Measurements from ENCODE around the gene ORAI3.

Gene ORAI3

DNA sequence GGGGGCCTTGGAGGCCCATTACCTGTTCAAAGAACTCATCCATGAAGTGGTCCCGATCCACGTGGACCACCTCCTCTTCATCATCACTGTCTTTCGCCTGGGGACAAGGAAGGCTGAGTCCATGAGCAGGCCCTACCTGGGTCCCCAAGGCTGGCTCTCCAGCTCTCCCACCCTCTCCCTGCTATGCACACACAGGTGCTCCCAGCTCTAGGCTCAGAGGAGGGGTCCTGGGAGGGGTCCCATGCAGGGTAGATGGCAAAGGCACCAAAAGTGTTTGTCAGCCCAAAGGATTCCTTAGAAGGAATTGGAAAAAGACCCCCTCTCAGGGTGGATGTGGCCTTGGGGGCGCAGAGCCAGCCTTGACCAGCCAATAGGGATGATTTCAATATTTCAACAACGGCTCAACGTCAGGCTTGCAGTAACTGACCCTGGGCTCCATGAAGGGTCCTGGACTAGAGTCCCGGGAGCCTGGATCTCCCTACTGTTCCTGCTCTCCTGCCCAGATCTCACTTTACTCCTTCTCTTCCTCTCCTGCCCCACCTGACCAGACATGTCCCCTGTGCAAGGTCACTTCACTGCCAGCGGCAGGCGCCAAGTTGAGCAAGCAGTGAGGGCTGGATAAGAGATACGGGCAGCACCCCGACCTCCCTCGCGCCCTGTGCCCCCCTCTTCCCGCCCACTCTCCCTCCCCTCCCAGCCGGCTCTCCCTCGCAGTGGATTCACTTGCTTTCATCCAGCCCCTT lies 52.8 kb downstream of the ORAI3 start:
- no peak overlapping the region for H3K27ac ChIP-seq (ENCODE audit: insufficient read depth in 1 of 2, low read depth in 1 of 2, low read length in 2 of 2, poor library complexity in 1 of 2, severe bottlenecking in 2 of 2)
- DNase-seq: no peak
- WGBS (ENCODE audit: insufficient coverage): 91% methylated on average over 15 of the region's 16 CpGs
- no peak overlapping the region for H3K4me3 ChIP-seq (ENCODE audit: control insufficient read depth in 1 of 7, extremely low read depth in 1 of 7, insufficient read depth in 4 of 7, low read depth in 2 of 7, low read length in 6 of 7)
- ChIA-PET POLR2A (interaction anchor here (0.6 kb wide), 1 partner anchor 27 kb away, joined by 5 read pairs; no protein-coding TSS in a partner anchor), CTCF (interaction anchor here (1.2 to 7.5 kb wide), 3 partner anchors 9 to 40 kb away, joined by 3 to 40 read pairs (median 4); partner anchors contain the start of gene HSD3B7)
- no peaks in the 10 kb centered on the region for H3K9me3 ChIP-seq (ENCODE audit: control extremely low read depth in 1 of 5, control insufficient read depth in 4 of 5, insufficient read depth in 2 of 5, low read depth in 1 of 5, low read length in 4 of 5)
- H3K36me3 ChIP-seq (ENCODE audit: control insufficient read depth in 4 of 4, insufficient read depth in 4 of 4, low read length in 3 of 4): no peaks in the 10 kb centered on the region
- H3K4me1 ChIP-seq (ENCODE audit: control extremely low read depth in 1 of 4, control insufficient read depth in 4 of 4, insufficient read depth in 4 of 4, low read length in 3 of 4): peaks cover 0 to 10% (median 8%) of the 10 kb centered on the region in 4 experiments
- H3K27me3 ChIP-seq (replicated peaks in 2 of 5; ENCODE audit: control insufficient read depth in 4 of 5, insufficient read depth in 5 of 5, low read length in 4 of 5): peaks cover 0 to 18% (median 0%) of the 10 kb centered on the region in 5 experiments

DNA sequence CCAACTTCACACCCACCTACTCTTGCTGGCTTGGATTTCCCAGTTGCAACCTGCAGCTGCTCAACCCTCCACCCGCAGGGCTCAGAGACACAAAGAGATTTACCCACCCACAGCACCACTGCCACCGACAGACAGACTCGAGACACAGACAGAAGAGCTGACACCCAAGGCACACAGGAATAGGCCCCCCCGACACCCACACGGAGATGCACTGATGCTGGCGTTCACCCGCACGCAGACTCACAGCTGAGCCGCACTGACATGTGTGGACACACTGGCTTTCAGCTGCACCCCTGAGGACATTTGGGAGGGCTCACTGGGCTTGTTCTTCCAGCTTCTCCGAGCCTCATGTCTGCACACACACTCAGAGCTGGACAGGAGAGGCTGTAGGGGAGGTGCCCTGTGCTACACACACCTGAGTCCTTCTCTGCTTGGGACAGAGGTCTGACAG lies 53.4 kb downstream of the ORAI3 start:
- WGBS (ENCODE audit: insufficient coverage): 98% methylated on average over 7 of the region's 10 CpGs
- DNase-seq: no peak
- Histone ChIP-seq H3K27me3 (replicated peaks in 2 of 5; ENCODE audit: control insufficient read depth in 4 of 5, insufficient read depth in 5 of 5, low read length in 4 of 5) (peaks cover 0 to 18% (median 0%) of the 10 kb centered on the region in 5 experiments), H3K9me3 (ENCODE audit: control extremely low read depth in 1 of 5, control insufficient read depth in 4 of 5, insufficient read depth in 2 of 5, low read depth in 1 of 5, low read length in 4 of 5) (no peaks in the 10 kb centered on the region), H3K36me3 (ENCODE audit: control insufficient read depth in 4 of 4, insufficient read depth in 4 of 4, low read length in 3 of 4) (no peaks in the 10 kb centered on the region), H3K4me1 (ENCODE audit: control extremely low read depth in 1 of 4, control insufficient read depth in 4 of 4, insufficient read depth in 4 of 4, low read length in 3 of 4) (peaks cover 0 to 5% (median 4%) of the 10 kb centered on the region in 4 experiments), H3K4me3 (ENCODE audit: control insufficient read depth in 1 of 7, extremely low read depth in 1 of 7, insufficient read depth in 4 of 7, low read depth in 2 of 7, low read length in 6 of 7) (no peak overlapping the region), H3K27ac (ENCODE audit: insufficient read depth in 1 of 2, low read depth in 1 of 2, low read length in 2 of 2, poor library complexity in 1 of 2, severe bottlenecking in 2 of 2) (no peak overlapping the region)
- ChIA-PET CTCF (interaction anchor here (1.2 to 7.5 kb wide), 3 partner anchors 9 to 40 kb away, joined by 3 to 40 read pairs (median 4); partner anchors contain the start of gene HSD3B7), POLR2A (interaction anchor here (0.6 kb wide), 2 partner anchors 27 to 283 kb away, joined by 3 to 5 read pairs; no protein-coding TSS in a partner anchor)

DNA sequence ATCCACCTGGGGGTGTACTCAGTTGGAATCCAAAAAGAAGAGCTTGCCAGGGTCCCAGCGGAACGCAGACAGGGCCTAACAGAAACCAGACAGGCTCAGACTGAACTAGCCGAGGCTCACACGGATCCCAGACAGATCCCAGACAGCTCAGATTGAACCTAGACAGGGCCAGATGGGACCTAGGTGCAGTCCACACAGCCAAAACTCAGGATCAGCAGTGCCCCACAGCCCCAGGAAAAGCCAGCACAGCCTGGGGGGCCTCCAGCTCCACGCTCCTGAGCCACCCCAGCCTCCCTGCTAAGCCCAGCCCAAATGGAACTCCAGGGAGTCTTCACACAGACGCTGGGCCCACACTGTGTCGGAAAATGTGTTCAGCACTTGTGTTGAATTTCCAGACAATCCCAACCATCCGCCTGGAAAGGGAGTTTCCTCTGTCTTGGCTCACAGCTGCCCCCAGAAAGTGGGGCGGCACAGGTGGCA lies 54.0 kb downstream of the ORAI3 start:
- ChIA-PET CTCF (interaction anchor here (1.4 to 7.5 kb wide), 2 partner anchors 10 to 19 kb away, joined by 4 to 40 read pairs; partner anchors contain the start of gene HSD3B7), POLR2A (interaction anchor here (0.6 kb wide), 2 partner anchors 140 to 283 kb away, joined by 3 read pairs; no protein-coding TSS in a partner anchor)
- Histone ChIP-seq H3K9me3 (ENCODE audit: control extremely low read depth in 1 of 5, control insufficient read depth in 4 of 5, insufficient read depth in 2 of 5, low read depth in 1 of 5, low read length in 4 of 5) (no peaks in the 10 kb centered on the region), H3K27ac (ENCODE audit: insufficient read depth in 1 of 2, low read depth in 1 of 2, low read length in 2 of 2, poor library complexity in 1 of 2, severe bottlenecking in 2 of 2) (no peak overlapping the region), H3K27me3 (replicated peaks in 2 of 5; ENCODE audit: control insufficient read depth in 4 of 5, insufficient read depth in 5 of 5, low read length in 4 of 5) (peaks cover 0 to 15% (median 0%) of the 10 kb centered on the region in 5 experiments), H3K36me3 (ENCODE audit: control insufficient read depth in 4 of 4, insufficient read depth in 4 of 4, low read length in 3 of 4) (no peaks in the 10 kb centered on the region), H3K4me1 (ENCODE audit: control extremely low read depth in 1 of 4, control insufficient read depth in 4 of 4, insufficient read depth in 4 of 4, low read length in 3 of 4) (no peaks in the 10 kb centered on the region), H3K4me3 (ENCODE audit: control insufficient read depth in 1 of 7, extremely low read depth in 1 of 7, insufficient read depth in 4 of 7, low read depth in 2 of 7, low read length in 6 of 7) (no peak overlapping the region)
- DNase-seq: no peak
- 84% methylated on average over 8 of the region's 9 CpGs for WGBS (ENCODE audit: insufficient coverage)

- Histone ChIP-seq H3K36me3 (ENCODE audit: control insufficient read depth in 4 of 4, insufficient read depth in 4 of 4, low read length in 3 of 4) (no peaks in the 10 kb centered on the region), H3K27ac (ENCODE audit: insufficient read depth in 1 of 2, low read depth in 1 of 2, low read length in 2 of 2, poor library complexity in 1 of 2, severe bottlenecking in 2 of 2) (no peak overlapping the region), H3K4me1 (ENCODE audit: control extremely low read depth in 1 of 4, control insufficient read depth in 4 of 4, insufficient read depth in 4 of 4, low read length in 3 of 4) (no peaks in the 10 kb centered on the region), H3K27me3 (replicated peaks in 2 of 5; ENCODE audit: control insufficient read depth in 4 of 5, insufficient read depth in 5 of 5, low read length in 4 of 5) (peaks cover 0 to 12% (median 0%) of the 10 kb centered on the region in 5 experiments), H3K9me3 (ENCODE audit: control extremely low read depth in 1 of 5, control insufficient read depth in 4 of 5, insufficient read depth in 2 of 5, low read depth in 1 of 5, low read length in 4 of 5) (no peaks in the 10 kb centered on the region), H3K4me3 (ENCODE audit: control insufficient read depth in 1 of 7, extremely low read depth in 1 of 7, insufficient read depth in 4 of 7, low read depth in 2 of 7, low read length in 6 of 7) (no peak overlapping the region)
- no peak for DNase-seq
- WGBS (ENCODE audit: insufficient coverage): 100% methylated on average over 4 of the region's 6 CpGs
- POLR2A ChIA-PET: no interaction called here
- CTCF ChIA-PET: interaction anchor here (1.0 to 7.5 kb wide), 2 partner anchors 18 to 20 kb away, joined by 5 to 40 read pairs; partner anchors contain the start of gene HSD3B7
Measured at GRCh38 chr16:31003744-31004143, 54.9 kb downstream of the ORAI3 start.

Measured in common myeloid progenitor, CD34-positive (primary cell).